Mesothelial cell of epicardium (in vitro differentiated cells): ENCODE data around the gene CTNND1. TPM values are rescaled to one million over a fixed set of nuclear protein-coding genes. Genes with fewer than 3 reads are reported as not detected.
A peak's percentile ranks its signal among the peaks of the same experiment; 100 is the strongest.

Experiments used
- DNase-seq, 2 experiments: peaks; one replicate each; pipeline ENCODE4 v3.0.0; 2021; ENCODE audit warnings: low spot score in 2 of 2; ENCODE audit not compliant: unreplicated experiment in 2 of 2
- H3K27ac Mint-ChIP-seq: 2 replicates; pipeline ENCODE4 v1.8.0; 2021; ENCODE audit warnings: mixed read lengths
- H3K27me3 Mint-ChIP-seq: 2 replicates; pipeline ENCODE4 v1.8.0; 2021; ENCODE audit warnings: low read depth, mixed read lengths
- H3K36me3 Mint-ChIP-seq: 2 replicates; pipeline ENCODE4 v1.8.0; 2021; ENCODE audit warnings: mixed read lengths
- H3K4me1 Mint-ChIP-seq: 2 replicates; pipeline ENCODE4 v1.8.0; 2021; ENCODE audit warnings: mixed read lengths
- H3K4me3 Mint-ChIP-seq: 2 replicates; pipeline ENCODE4 v1.8.0; 2021; ENCODE audit warnings: mild to moderate bottlenecking, moderate library complexity, mixed read lengths
- H3K9me3 Mint-ChIP-seq: 2 replicates; pipeline ENCODE4 v1.8.0; 2021; ENCODE audit warnings: mixed read lengths
- CTCF ChIP-seq: fragments of 200-600 bp; sonication (generic); IDR thresholded peaks from one replicate; pipeline ENCODE4 v1.5.0; 2021; ENCODE audit warnings: antibody characterized with exemption; ENCODE audit not compliant: unreplicated experiment
- total RNA-seq: library from RNA; stranded (reverse); gene quantifications from 3 replicates; pipeline ENCODE4 v1.2.1, GENCODE V29; 2021

CTNND1 gene
- total RNA-seq, 1 donor from 2014 or later = 250 TPM

- peaks cover 34% of the 10 kb centered on the region for H3K4me1 Mint-ChIP-seq
- H3K27me3 Mint-ChIP-seq = no peaks in the 10 kb centered on the region
- peaks cover 13% of the 10 kb centered on the region for H3K36me3 Mint-ChIP-seq
Observed at GRCh38 chr11:57764021-57764420, 2.4 kb downstream of the CTNND1 start.

GRCh38 chr11:57764566-57764965 is 3.0 kb downstream of the CTNND1 start:
- Mint-ChIP-seq H3K27me3 (no peaks in the 10 kb centered on the region), H3K4me1 (peaks cover 36% of the 10 kb centered on the region), H3K36me3 (peaks cover 16% of the 10 kb centered on the region), H3K4me3 (peak overlapping the region; percentile 90), H3K9me3 (peaks cover 1% of the 10 kb centered on the region), H3K27ac (peak overlapping the region; percentile 100)
- no peak for TF ChIP-seq CTCF
- no peak for DNase-seq

More at GRCh38 chr11:57764021-57764420, 2.4 kb downstream of the CTNND1 start:
- peak overlapping the region; percentile 100 for H3K27ac Mint-ChIP-seq
- no peak for TF ChIP-seq CTCF
- peak overlapping the region; percentile 90 for H3K4me3 Mint-ChIP-seq
- DNase-seq = no peak
- no peaks in the 10 kb centered on the region for H3K9me3 Mint-ChIP-seq

GRCh38 chr11:57764972-57765371 is 3.4 kb downstream of the CTNND1 start:
- peaks cover 19% of the 10 kb centered on the region for H3K36me3 Mint-ChIP-seq
- H3K27me3 Mint-ChIP-seq = no peaks in the 10 kb centered on the region
- TF ChIP-seq CTCF = no peak
- H3K27ac Mint-ChIP-seq = peak overlapping the region; percentile 100
- H3K9me3 Mint-ChIP-seq = peaks cover 4% of the 10 kb centered on the region
- H3K4me3 Mint-ChIP-seq = peak overlapping the region; percentile 90
- peaks cover 40% of the 10 kb centered on the region for H3K4me1 Mint-ChIP-seq
- DNase-seq = no peak

GRCh38 chr11:57770793-57771192 is 9.2 kb downstream of the CTNND1 start:
- Mint-ChIP-seq H3K27ac (peak overlapping the region; percentile 43), H3K36me3 (peaks cover 22% of the 10 kb centered on the region), H3K4me3 (no peak overlapping the region), H3K9me3 (peaks cover 8% of the 10 kb centered on the region), H3K4me1 (peaks cover 46% of the 10 kb centered on the region), H3K27me3 (no peaks in the 10 kb centered on the region)
- no peak for DNase-seq
- TF ChIP-seq CTCF = no peak

GRCh38 chr11:57771365-57771764 is 9.8 kb downstream of the CTNND1 start:
- Mint-ChIP-seq H3K9me3 (peaks cover 8% of the 10 kb centered on the region), H3K27me3 (no peaks in the 10 kb centered on the region), H3K4me1 (peaks cover 48% of the 10 kb centered on the region), H3K4me3 (no peak overlapping the region), H3K36me3 (peaks cover 22% of the 10 kb centered on the region), H3K27ac (peak overlapping the region; percentile 63)
- no peak for DNase-seq
- TF ChIP-seq CTCF = no peak

GRCh38 chr11:57772562-57772961 is 11.0 kb downstream of the CTNND1 start:
- no peak for DNase-seq
- H3K4me1 Mint-ChIP-seq = peaks cover 56% of the 10 kb centered on the region
- H3K27me3 Mint-ChIP-seq = no peaks in the 10 kb centered on the region
- peaks cover 13% of the 10 kb centered on the region for H3K36me3 Mint-ChIP-seq
- H3K4me3 Mint-ChIP-seq = no peak overlapping the region
- TF ChIP-seq CTCF = no peak
- peaks cover 8% of the 10 kb centered on the region for H3K9me3 Mint-ChIP-seq
- peak overlapping the region; percentile 70 for H3K27ac Mint-ChIP-seq
